BJ (cell line): ENCODE measurements around the gene FRAS1. TPM values are rescaled to one million over a fixed set of nuclear protein-coding genes. Genes with fewer than 3 reads are reported as not detected.

ENCODE experiments used
- CTCF ChIA-PET: fragments of 350-600 bp; formaldehyde crosslinking; extraction: SDS; loops from one replicate; lab custom pipeline; 2021; ENCODE audit warnings: antibody characterized with exemption, inconsistent platforms; lab: Yijun Ruan, JAX
- POLR2A ChIA-PET: fragments of 300-600 bp; sonication (Branson Sonifier 250); formaldehyde crosslinking; extraction: SDS; loops from one replicate; lab custom pipeline; 2021; ENCODE audit warnings: antibody characterized with exemption; lab: Charles Lee
- DNase-seq: peaks from one replicate; pipeline ENCODE4 v3.0.0-alpha.2; 2011; ENCODE audit warnings: low read depth
- H3K27me3 ChIP-seq: 2 replicates; pipeline ENCODE4 v1.6.0; 2011; ENCODE audit warnings: low read length; ENCODE audit not compliant: control insufficient read depth, insufficient read depth
- H3K36me3 ChIP-seq: 2 replicates; pipeline ENCODE4 v1.5.1; 2011; ENCODE audit warnings: low read length; ENCODE audit not compliant: control insufficient read depth, insufficient read depth
- H3K4me3 ChIP-seq: 2 replicates; pipeline ENCODE4 v1.5.1; 2011; ENCODE audit warnings: low read depth, mild to moderate bottlenecking, control low read depth, low read length
- CTCF ChIP-seq: IDR thresholded peaks from 2 replicates; pipeline ENCODE4 v1.5.1; 2011; ENCODE audit warnings: low read depth, mild to moderate bottlenecking, control low read depth, inconsistent platforms, low read length, moderate library complexity; ENCODE audit not compliant: insufficient read depth
- polyA plus RNA-seq: library from polyadenylated mRNA; depleted of rRNA; stranded (reverse); fragments of >200 nt; gene quantifications from 2 replicates; pipeline ENCODE4 v1.2.3, GENCODE V29; 2011

The FRAS1 gene
- polyA plus RNA-seq, 1 experiment, result 4.4 TPM

- Histone ChIP-seq H3K4me3 (no peak overlapping the region), H3K36me3 (no peaks in the 10 kb centered on the region), H3K27me3 (no peaks in the 10 kb centered on the region)
- DNase-seq, result no peak
- CTCF ChIA-PET, result no interaction called here
- POLR2A ChIA-PET, result no interaction called here
- no peak for TF ChIP-seq CTCF
Observed at GRCh38 chr4:78226279-78226678, 169.2 kb downstream of the FRAS1 start.

GRCh38 chr4:78227411-78228057 lies 170.4 kb downstream of the FRAS1 start:
- ChIA-PET CTCF (interaction anchor here (1.4 kb wide), 1 partner anchor 168 kb away, joined by 3 read pairs; no protein-coding TSS in a partner anchor), POLR2A (no interaction called here)
- TF ChIP-seq CTCF, result no peak
- no peaks in the 10 kb centered on the region for H3K36me3 ChIP-seq
- no peaks in the 10 kb centered on the region for H3K27me3 ChIP-seq
- no peak overlapping the region for H3K4me3 ChIP-seq
- DNase-seq, result no peak

GRCh38 chr4:78235800-78236199 lies 178.7 kb downstream of the FRAS1 start:
- Histone ChIP-seq H3K36me3 (no peaks in the 10 kb centered on the region), H3K27me3 (no peaks in the 10 kb centered on the region), H3K4me3 (no peak overlapping the region)
- no peak for TF ChIP-seq CTCF
- POLR2A ChIA-PET, result no interaction called here
- CTCF ChIA-PET, result interaction anchor here (0.6 to 1.4 kb wide), 2 partner anchors 10 to 12 kb away, joined by 3 read pairs; no protein-coding TSS in a partner anchor
- no peak for DNase-seq

- DNase-seq, result no peak
- ChIA-PET POLR2A (no interaction called here), CTCF (interaction anchor here (1.3 to 1.4 kb wide), 2 partner anchors 10 to 14 kb away, joined by 3 to 4 read pairs; no protein-coding TSS in a partner anchor)
- Histone ChIP-seq H3K27me3 (no peaks in the 10 kb centered on the region), H3K4me3 (no peak overlapping the region), H3K36me3 (no peaks in the 10 kb centered on the region)
- TF ChIP-seq CTCF, result no peak
Observed at GRCh38 chr4:78237360-78237759, 180.2 kb downstream of the FRAS1 start.

- TF ChIP-seq CTCF, result no peak
- Histone ChIP-seq H3K36me3 (no peaks in the 10 kb centered on the region), H3K4me3 (no peak overlapping the region), H3K27me3 (no peaks in the 10 kb centered on the region)
- ChIA-PET POLR2A (no interaction called here), CTCF (interaction anchor here (0.7 kb wide), 1 partner anchor 52 kb away, joined by 4 read pairs; no protein-coding TSS in a partner anchor)
- peak; percentile 3 for DNase-seq
Observed at GRCh38 chr4:78242071-78242470, 184.9 kb downstream of the FRAS1 start.
